IPS DF 4.7 (cell line): ENCODE measurements around the gene MANSC4.

Source experiments
- DNase-seq: peaks from one replicate; pipeline ENCODE4 v3.0.0-alpha.2; 2013; ENCODE audit warnings: low spot score; ENCODE audit errors: extremely low read depth

Gene MANSC4

DNA sequence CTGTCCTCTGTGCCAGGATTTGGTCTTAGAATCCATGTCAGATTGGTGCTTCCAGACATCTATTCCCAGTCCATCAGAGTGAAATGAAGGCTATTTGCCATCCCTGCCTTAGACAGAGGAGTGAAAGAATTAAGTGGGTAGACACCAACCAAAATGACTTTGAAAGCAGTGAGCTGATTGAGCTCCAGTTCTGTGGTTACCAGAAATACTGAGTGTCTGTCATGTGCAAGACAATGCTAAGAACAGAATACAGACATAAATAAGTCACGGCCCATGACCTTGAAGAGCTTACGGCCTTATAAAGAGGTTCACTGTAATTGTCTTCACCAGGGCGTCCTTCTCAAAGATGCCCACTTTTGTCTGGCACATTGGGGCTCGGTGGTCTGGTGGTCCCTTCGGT lies 21.6 kb upstream of the MANSC4 start:
- DNase-seq, result no peak

DNA sequence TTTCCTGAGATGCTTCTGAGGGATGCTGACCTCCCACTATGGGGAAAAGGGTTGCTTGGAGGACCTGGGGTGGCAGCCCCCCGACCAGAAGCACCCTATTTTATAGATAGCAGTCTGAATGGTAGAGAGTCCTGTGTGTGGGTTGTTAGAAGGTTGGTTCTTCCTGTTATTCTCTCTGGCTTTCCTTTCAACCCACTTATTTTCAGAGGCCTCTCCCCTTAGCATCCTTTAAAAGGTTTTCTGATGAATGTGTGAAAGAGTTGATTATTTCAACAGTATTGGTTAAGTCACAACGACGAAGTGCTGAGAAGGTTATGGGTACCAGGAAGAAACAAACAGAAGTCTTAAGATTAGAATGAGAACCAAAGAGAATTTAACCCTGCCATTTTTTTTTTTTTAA lies 20.8 kb upstream of the MANSC4 start:
- DNase-seq, result no peak

DNA sequence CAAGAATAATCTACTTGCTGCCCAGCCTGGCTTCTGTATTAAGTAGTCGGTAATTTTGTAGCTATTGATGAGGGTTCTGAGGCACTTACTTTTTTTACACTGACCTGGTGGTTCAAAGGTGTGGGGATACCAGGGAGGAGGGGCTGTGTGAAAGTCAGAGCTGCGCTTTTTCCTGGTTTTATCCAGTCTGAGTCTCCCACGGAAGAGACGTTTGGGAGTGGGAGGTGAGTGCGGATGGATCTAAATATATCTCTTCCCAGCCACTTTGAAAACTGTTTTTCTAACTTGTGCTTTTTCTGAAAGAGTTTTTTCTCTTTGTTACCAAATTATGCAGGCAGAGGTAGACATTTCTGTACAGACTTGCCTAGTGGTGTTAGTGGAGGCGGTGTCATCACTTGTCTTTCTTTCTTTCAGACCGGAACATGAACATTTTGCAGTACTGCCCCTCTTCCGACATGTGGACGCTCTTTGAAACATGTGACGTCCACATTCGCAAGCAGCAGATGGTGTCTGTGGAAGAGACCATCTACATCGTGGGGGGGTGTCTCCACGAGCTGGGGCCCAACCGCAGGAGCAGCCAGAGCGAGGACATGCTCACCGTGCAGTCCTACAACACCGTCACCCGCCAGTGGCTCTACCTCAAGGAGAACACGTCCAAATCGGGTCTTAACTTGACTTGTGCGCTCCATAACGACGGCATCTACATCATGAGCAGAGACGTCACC lies 17.4 kb upstream of the MANSC4 start:
- no peak for DNase-seq

- DNase-seq, result no peak
These were observed 16.1 kb upstream of the MANSC4 start for GRCh38 chr12:27796128-27796527.

DNA sequence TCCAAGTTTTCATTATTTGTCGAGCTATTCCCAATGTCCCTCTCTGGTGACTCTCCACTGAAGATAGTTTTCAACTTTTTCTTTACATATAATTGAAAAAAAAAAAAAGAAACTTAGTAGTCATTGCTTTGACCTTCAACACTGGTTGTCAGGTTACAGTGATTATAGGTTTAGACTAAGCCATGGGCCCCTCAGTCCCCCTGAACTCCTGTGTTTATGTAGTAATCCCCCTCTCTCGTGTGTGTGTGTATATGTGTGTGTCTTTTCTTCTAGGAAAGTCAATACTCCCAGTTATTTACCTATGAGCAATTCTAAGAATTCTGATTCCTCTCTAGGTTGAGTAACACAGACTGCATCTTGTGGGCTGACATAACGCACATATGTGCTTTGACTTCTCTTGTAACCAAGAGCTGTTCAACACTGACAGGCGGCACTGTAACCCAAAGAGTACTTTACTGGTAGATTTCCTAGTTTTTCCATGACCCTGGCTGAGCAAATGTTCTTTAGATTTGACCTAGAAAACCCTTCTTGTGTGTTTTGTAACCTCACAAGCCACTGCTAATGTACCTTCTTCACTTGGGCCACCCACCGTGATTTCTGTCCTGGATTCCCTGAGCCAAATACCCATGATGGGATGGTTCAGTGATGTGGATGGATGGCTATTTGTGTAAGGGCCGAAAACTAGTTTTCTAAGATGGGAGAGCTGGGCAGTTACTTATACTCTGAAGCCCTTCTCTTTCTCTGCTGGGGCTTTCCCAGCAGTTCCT lies 15.0 kb upstream of the MANSC4 start:
- DNase-seq, result no peak

DNA sequence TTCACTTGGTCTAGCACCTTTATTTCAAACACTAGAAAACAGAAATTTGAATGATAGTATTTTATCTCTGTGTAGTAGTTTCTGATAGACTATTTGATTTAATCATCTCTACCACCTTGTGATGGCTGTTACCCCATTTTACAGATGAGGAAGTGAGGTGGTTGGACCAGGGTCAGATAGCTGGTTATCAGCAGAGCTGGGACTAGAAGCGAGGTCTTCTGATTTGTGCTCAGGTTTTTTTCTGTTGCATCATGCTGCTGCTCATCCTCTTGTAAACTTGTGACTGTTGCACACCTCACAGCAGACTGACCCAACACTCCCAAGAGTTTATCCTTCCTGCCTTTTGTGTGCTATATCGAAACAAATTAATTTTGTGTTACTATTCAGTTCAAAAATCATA lies 10.1 kb upstream of the MANSC4 start:
- no peak for DNase-seq

DNA sequence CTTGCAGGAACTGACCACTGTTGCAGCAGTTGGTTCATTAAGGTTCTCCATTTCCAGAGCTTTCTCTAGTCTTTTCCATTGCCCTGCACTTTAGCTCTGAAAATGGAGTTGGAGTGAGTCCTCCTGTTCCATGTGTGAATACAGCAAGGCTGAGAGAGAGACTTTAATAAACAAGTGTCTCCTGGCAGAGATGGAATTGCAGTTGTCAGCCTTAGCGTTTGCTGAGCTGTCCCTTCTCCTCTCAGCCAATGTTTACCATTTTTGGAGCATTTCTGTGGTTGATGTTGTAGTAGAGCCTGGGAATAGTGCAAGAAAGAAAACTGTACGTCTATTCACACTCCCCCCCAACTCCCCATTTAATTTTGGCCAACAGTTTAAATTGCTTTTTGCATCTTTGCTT lies 7.5 kb upstream of the MANSC4 start:
- no peak for DNase-seq

DNA sequence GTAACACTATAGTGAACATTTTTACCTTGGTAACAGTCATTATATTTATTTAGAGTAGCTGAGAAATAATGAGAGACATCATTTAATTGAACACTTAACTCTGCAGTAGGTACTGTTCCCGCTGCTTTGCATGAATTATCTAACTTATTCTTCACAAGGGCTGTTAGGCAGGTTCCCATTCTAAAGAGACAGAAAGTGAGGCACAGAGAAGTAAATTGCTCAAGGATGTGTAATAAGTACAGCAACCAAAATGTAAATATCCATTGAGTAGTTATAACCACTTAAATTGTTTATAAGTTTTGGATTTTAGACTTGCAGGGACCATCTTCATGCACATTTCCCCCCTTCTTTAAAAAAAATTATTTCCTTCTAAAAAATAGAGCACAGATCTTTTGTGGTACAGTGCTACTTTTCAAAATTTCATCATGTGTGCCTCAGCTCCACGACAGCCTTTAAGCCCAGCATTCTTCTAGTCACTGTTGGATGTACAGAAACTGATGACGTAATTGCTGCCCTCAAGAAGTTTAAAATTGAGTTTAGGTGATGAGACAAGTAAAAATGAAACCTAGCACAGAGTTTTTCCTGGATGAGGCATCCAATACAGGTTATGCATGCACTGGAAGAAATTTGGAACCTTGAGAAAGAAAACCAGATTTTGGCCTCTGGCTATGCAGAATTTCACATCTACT lies 6.0 kb upstream of the MANSC4 start:
- no peak for DNase-seq

- DNase-seq, result no peak
These were observed 2.4 kb upstream of the MANSC4 start for GRCh38 chr12:27782481-27782880.

DNA sequence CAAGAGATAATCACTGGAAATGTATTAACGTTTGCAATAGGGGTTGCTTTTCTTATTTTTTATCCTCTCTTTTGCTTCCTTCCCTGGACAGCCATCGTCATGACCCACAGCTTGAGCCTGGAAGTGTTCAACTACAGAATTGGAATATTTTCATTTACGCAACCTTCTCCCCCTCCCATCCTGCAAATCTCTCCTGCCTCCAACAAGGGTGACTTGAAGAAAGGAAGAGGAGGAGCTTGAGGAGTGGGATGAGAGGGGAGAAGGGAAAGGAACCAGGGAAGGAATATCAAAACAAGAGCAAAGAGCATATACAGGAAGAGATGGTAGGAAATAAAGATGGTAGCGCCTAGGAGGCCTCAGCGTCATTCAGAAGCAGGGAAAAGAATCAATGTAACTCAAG lies 1.6 kb upstream of the MANSC4 start:
- DNase-seq, result no peak

DNA sequence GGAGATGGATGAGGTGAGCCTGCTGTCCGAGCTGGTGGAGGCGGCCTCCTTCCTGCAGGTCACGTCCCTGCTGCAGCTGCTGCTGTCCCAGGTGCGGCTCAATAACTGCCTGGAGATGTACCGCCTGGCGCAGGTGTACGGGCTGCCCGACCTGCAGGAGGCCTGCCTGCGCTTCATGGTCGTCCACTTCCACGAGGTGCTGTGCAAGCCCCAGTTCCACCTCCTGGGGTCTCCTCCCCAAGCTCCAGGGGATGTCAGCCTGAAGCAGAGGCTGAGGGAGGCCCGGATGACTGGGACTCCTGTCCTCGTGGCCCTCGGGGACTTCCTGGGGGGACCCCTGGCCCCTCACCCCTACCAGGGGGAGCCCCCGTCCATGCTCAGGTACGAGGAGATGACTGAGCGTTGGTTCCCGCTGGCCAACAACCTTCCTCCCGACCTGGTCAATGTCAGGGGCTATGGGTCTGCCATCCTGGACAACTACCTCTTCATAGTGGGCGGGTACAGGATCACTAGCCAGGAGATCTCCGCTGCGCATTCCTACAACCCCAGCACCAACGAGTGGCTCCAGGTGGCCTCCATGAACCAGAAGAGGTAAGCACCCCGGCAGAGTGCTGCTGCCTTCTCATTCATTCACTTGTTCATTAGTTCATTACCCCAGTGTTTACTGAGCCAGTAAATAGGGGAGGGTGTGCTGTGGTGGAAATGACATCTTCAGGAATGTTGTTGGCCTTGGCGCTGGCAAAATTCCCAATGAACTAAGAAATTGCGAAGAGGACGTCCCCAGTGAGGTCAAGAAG lies 774 bp upstream of the MANSC4 start:
- no peak for DNase-seq

- no peak for DNase-seq
These were observed 568 bp downstream of the MANSC4 start for GRCh38 chr12:27779416-27779919.

DNA sequence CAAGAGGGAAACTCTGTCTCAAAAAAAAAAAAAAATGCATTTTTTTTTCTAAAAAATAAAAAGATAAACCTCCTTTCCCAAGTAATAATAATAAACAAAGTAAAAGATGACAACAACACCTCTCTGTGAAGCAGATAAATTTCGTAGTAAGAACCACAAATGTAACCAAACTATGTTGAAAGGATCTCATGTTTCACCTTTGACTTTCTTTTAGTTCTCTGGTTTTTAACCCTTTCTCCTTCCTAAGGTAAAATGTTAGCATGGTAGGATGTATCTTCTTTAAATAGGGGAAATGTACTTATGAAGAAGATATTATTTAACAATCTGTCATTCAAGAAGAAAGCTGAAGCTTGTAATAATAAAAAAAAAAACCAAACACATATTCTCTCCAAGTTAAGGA lies 1.8 kb downstream of the MANSC4 start:
- DNase-seq, result no peak

DNA sequence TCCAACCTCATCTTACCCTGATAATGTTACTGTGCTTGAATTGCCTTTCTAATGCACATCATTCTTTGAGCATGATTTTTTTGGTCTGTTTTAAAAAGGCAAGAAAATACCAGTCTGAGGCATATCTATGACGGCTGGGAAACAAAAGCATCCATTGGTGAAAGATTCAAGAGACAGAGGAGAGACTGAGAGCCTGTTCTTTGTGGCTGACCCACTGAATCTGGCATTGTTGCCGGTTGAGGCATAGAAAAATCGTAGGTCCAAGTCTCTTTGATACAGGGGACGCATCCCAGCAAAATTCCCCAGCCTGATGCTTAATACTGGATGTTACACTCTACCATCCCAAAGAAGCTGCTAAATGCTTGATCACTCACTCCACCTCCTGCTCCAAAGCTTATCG lies 2.9 kb downstream of the MANSC4 start:
- DNase-seq, result no peak

DNA sequence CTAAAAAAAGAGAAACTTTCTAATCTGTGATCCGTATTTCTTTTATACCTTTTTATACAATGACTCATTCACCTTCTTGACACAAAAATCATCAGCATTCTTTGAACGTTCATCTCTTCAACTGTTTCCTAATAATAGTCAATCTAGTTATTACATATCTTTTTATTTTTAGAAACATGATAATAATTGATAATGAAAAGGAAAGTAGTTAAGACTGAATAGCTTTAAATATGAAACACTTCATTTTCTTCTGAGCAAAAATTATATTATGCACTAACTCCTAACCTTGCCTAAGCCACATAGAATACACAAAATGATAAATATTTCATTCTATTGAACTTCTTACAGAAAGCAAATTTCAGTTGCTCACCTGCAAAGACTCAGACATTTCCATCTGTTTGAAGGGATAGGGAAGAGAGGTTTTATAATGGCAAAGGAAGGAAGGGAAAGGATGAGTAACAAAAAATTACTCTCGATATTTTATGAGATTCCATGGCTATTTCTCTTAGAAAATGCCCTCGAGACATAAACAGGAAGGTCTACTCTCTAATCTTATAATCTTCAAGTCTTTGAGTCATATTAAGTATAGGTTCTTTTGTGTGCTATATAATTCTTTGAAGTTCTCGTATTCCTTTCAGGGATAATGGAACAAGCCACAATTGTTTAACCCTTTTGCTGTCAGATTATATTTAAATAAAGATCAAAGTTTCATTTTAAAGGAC lies 7.5 kb downstream of the MANSC4 start:
- DNase-seq, result no peak

DNA sequence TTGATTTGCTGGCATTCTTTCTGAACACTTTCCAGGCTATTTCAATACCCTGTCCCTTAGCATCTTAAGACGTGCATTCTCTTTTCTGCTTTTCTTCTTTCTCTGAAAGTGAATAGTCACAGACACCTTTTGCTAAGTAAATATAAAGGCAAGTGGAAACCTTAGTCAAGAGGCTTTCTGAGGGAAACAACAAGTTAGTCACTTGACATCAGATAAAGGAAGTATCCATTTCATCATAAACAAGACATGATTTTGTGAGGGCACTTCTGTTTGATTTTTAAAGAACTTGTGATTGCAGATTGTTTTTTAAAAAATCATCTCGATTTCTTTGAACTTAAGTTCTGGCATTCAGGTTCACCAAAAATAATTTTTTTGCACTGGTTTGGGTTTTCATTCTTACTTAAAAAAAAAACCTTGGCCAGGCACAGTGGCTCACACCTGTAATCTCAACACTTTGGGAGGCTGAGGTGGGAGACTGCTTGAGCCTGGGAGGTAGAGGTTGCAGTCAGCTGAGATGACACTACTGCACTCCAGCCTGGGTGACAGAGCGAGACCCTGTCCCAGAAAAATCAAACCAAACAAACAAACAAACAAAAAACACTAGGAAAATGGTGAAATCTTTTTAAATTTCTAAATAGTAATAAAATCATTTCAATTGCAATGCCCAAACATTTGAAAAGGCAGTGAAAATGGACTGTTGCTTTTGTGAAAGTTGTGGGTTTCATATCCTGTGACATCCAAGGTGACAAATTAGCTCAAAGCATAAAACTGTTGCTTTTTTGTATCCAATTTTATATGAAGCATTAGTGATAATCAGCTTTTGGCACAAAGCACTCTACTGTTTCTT lies 8.3 kb downstream of the MANSC4 start:
- DNase-seq, result no peak

GRCh38 chr12:27769142-27769673 lies 10.8 kb downstream of the MANSC4 start:
- no peak for DNase-seq

DNA sequence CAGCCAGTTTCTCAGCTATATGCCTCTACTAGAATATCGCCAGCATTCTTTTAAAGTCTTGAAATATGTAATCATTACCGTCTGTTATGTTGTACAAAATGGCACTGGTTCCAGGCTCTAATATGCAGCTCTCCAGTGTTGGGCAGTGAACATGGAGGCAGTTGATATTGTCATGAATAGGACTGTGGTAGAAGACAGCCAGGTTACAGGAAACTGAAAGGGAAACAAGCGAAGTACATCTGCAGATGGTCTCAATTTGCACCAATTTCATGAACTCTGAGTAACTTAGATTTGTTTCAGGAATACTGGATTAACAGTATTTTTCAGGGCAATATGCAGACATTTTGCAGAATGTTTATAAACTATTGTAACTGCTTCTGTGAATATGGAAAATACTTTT lies 13.4 kb downstream of the MANSC4 start:
- DNase-seq, result no peak

GRCh38 chr12:27762757-27763156 lies 17.3 kb downstream of the MANSC4 start:
- DNase-seq, result no peak
